SIG-M5 treated with dmso at 0.1 percent for 504 hours (cell line): Measurements from ENCODE around the gene NEURL4.
"Not testable (repeated sequence)": the region's sequence is repeated elsewhere in the genome, so short reads cannot be mapped to it uniquely, and the experiment has no call there.

Experiments
- DNase-seq: peaks from one replicate; lab custom pipeline; 2025; ENCODE audit not compliant: unreplicated experiment; lab: John Stamatoyannopoulos, UW

NEURL4 gene

GRCh38 chr17:7347630-7348477, 18.7 kb upstream of the NEURL4 start:
- no peak for DNase-seq

- no peak for DNase-seq
Measured at GRCh38 chr17:7346761-7347614, 17.9 kb upstream of the NEURL4 start.

GRCh38 chr17:7343250-7343649, 14.1 kb upstream of the NEURL4 start:
- DNase-seq, result no peak

- DNase-seq, result no peak
Measured at GRCh38 chr17:7341842-7342241, 12.7 kb upstream of the NEURL4 start.

- DNase-seq, result peak; percentile 38
Measured at GRCh38 chr17:7340179-7340578, 11.0 kb upstream of the NEURL4 start.

- not testable (repeated sequence) for DNase-seq
Measured at GRCh38 chr17:7337600-7337999, 8.5 kb upstream of the NEURL4 start.

GRCh38 chr17:7336240-7337175, 7.4 kb upstream of the NEURL4 start, which contains the start of gene ACAP1:
ACAP1 (plus strand) TSS chr17:7336529; CDS start chr17:7336735, 206 bp downstream.
- DNase-seq, result no peak

- DNase-seq, result not testable (repeated sequence)
Measured at GRCh38 chr17:7335765-7336164, 6.6 kb upstream of the NEURL4 start.

GRCh38 chr17:7334938-7335538, 5.9 kb upstream of the NEURL4 start:
- no peak for DNase-seq

- DNase-seq, result not testable (repeated sequence)
Measured at GRCh38 chr17:7332600-7333069, 3.5 kb upstream of the NEURL4 start.

GRCh38 chr17:7332111-7332510, 3.0 kb upstream of the NEURL4 start:
- DNase-seq, result no peak

GRCh38 chr17:7330638-7331015, 1.5 kb upstream of the NEURL4 start:
- DNase-seq, result no peak

- DNase-seq, result peak; percentile 80
Measured at GRCh38 chr17:7329997-7330637, 982 bp upstream of the NEURL4 start.

GRCh38 chr17:7329374-7329996, 350 bp upstream of the NEURL4 start:
- peak; percentile 99 for DNase-seq

GRCh38 chr17:7328009-7328408, 1.1 kb downstream of the NEURL4 start:
- no peak for DNase-seq

GRCh38 chr17:7327501-7327900, 1.6 kb downstream of the NEURL4 start:
- DNase-seq, result no peak

GRCh38 chr17:7327056-7327455, 2.1 kb downstream of the NEURL4 start:
- no peak for DNase-seq

GRCh38 chr17:7326186-7326585, 2.9 kb downstream of the NEURL4 start:
- DNase-seq, result no peak

- no peak for DNase-seq
Measured at GRCh38 chr17:7325031-7325528, 4.1 kb downstream of the NEURL4 start.
